Naive thymus-derived CD4-positive, alpha-beta T cell (primary cell): ENCODE measurements around the gene CCDC6. TPM values are rescaled to one million over a fixed set of nuclear protein-coding genes. Genes with fewer than 3 reads are reported as not detected.

Source experiments
- ATAC-seq: fragments of 150-1000 bp; cut with Tn5 transposase; 2 replicates; pipeline ENCODE4 v1.10.0; 2021; ENCODE audit warnings: mild to moderate bottlenecking, moderate library complexity
- CTCF ChIA-PET: fragments of 350-600 bp; sonication (Branson Sonifier 250); formaldehyde crosslinking; loops from one replicate; lab custom pipeline; 2021; ENCODE audit warnings: antibody characterized with exemption; lab: Charles Lee
- POLR2A ChIA-PET: fragments of 350-600 bp; sonication (Branson Sonifier 250); formaldehyde crosslinking; loops from one replicate; lab custom pipeline; 2021; ENCODE audit warnings: antibody characterized with exemption, inconsistent platforms; lab: Charles Lee
- DNase-seq, 9 donors: peaks; one replicate each; pipeline versions ENCODE4 v3.0.0 to v3.0.0-alpha.2; 2020 to 2022; ENCODE audit warnings: mixed read lengths in 1 of 9
- H3K27ac ChIP-seq: one replicate; pipeline ENCODE4 v1.7.0; 2013; ENCODE audit warnings: mild to moderate bottlenecking, low read depth, low read length, moderate library complexity
- H3K27me3 ChIP-seq, 2 donors: one replicate each; pipeline ENCODE4 v1.7.0; 2013; ENCODE audit warnings: low read length in 2 of 2, mild to moderate bottlenecking in 2 of 2, moderate library complexity in 2 of 2; ENCODE audit not compliant: control insufficient read depth in 2 of 2, insufficient read depth in 2 of 2
- H3K36me3 ChIP-seq, 3 experiments: 1 replicate in 2 of 3; 2 replicates in 1 of 3; pipeline ENCODE4 v1.7.0; 2013; ENCODE audit warnings: low read length in 3 of 3, mild to moderate bottlenecking in 3 of 3, moderate library complexity in 1 of 3; ENCODE audit not compliant: insufficient read depth in 3 of 3, control insufficient read depth in 2 of 3
- H3K4me1 ChIP-seq, 2 donors: one replicate each; pipeline ENCODE4 v1.7.0; 2013; ENCODE audit warnings: low read length in 2 of 2, mild to moderate bottlenecking in 2 of 2, moderate library complexity in 1 of 2; ENCODE audit not compliant: control insufficient read depth in 2 of 2, insufficient read depth in 2 of 2
- H3K4me3 ChIP-seq: 2 replicates; pipeline ENCODE4 v1.7.0; 2013; ENCODE audit warnings: mild to moderate bottlenecking, low read length
- H3K9me3 ChIP-seq, 3 experiments: 1 replicate in 2 of 3; 2 replicates in 1 of 3; pipeline ENCODE4 v1.7.0; 2013; ENCODE audit warnings: low read length in 3 of 3; ENCODE audit not compliant: control insufficient read depth in 2 of 3
- H3K27ac Mint-ChIP-seq, 9 donors: one replicate each; pipeline ENCODE4 v1.8.0; 2020 to 2022; ENCODE audit warnings: mixed read lengths in 9 of 9, mild to moderate bottlenecking in 8 of 9, moderate library complexity in 5 of 9, inconsistent platforms in 2 of 9
- H3K27me3 Mint-ChIP-seq, 5 donors: one replicate each; pipeline ENCODE4 v1.8.0; 2021 to 2022; ENCODE audit warnings: mixed read lengths in 5 of 5, mild to moderate bottlenecking in 1 of 5
- H3K36me3 Mint-ChIP-seq, 5 donors: one replicate each; pipeline ENCODE4 v1.8.0; 2020 to 2022; ENCODE audit warnings: mixed read lengths in 5 of 5, mild to moderate bottlenecking in 3 of 5, inconsistent platforms in 1 of 5
- H3K4me1 Mint-ChIP-seq, 7 donors: one replicate each; pipeline ENCODE4 v1.8.0; 2020 to 2022; ENCODE audit warnings: mixed read lengths in 7 of 7, mild to moderate bottlenecking in 3 of 7, inconsistent platforms in 1 of 7
- H3K4me3 Mint-ChIP-seq, 10 donors: one replicate each; pipeline ENCODE4 v1.8.0; 2020 to 2022; ENCODE audit warnings: mild to moderate bottlenecking in 10 of 10, mixed read lengths in 10 of 10, moderate library complexity in 6 of 10, inconsistent platforms in 2 of 10
- H3K9me3 Mint-ChIP-seq, 11 donors: one replicate each; pipeline ENCODE4 v1.8.0; 2020 to 2022; ENCODE audit warnings: mixed read lengths in 11 of 11, mild to moderate bottlenecking in 4 of 11, inconsistent platforms in 1 of 11, moderate library complexity in 1 of 11
- intact Hi-C, 2 donors: fragments of 100-400 bp; cut with micrococcal nuclease; formaldehyde crosslinking; loops; one replicate each; pipeline ENCODE4 v1.15.1; 2023
- polyA plus RNA-seq, 2 donors: library from polyadenylated mRNA; unstranded; fragments of 300-500 nt; fragmentation: Illumina TruSeq; gene quantifications; one replicate each; pipeline ENCODE4 v1.2.3, GENCODE V29; 2021
- total RNA-seq, 6 experiments: library from RNA in 5 of 6; stranded (reverse) in 5 of 6; gene quantifications; 1 replicate in 5 of 6; 2 replicates in 1 of 6; pipeline ENCODE4 v1.2.3 and lab custom pipeline; 2021 to 2026

CCDC6 gene
- total and polyA plus RNA-seq, 7 experiments from 2014 or later: 4.2 to 34.3 (median 21.0) TPM

DNA sequence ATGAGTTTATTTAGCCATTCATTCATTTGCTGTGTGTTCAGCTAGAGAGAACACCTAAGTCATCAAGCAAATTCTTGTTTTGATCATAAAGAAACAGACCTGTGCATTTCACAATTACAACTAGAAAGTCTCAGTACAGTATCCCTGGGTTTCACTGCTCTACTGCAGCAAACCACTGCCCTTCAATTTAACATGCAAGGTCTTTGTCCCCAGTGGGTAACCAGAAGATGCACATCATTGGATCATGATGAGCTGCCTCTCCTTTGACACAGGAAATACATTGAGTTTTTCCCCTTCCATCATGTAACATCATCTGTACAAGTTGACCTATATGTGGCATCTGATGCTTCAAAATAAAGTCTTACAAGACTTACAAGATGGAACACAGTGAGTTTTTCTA lies 82.6 kb downstream of the CCDC6 start:
- Mint-ChIP-seq H3K27ac (no peak overlapping the region), H3K4me3 (no peak overlapping the region), H3K36me3 (peaks cover 20 to 34% (median 25%) of the 10 kb centered on the region in 5 donors), H3K9me3 (peaks cover 0 to 7% (median 0%) of the 10 kb centered on the region in 11 donors), H3K27me3 (no peaks in the 10 kb centered on the region), H3K4me1 (peaks cover 16 to 64% (median 50%) of the 10 kb centered on the region in 7 donors)
- intact Hi-C loops: no loop called here
- no peaks in the 10 kb centered on the region for H3K9me3 ChIP-seq
- H3K36me3 ChIP-seq: peaks cover 0 to 2% (median 0%) of the 10 kb centered on the region in 3 experiments
- no peak for ATAC-seq
- H3K4me1 ChIP-seq: peaks cover 5 to 11% of the 10 kb centered on the region in 2 donors
- no peak overlapping the region for H3K27ac ChIP-seq
- H3K4me3 ChIP-seq: no peak overlapping the region
- ChIA-PET CTCF (no interaction called here), POLR2A (no interaction called here)
- no peaks in the 10 kb centered on the region for H3K27me3 ChIP-seq
- DNase-seq: no peak

- H3K4me3 Mint-ChIP-seq: no peak overlapping the region
Observed at GRCh38 chr10:59823111-59823510, 83.2 kb downstream of the CCDC6 start.

DNA sequence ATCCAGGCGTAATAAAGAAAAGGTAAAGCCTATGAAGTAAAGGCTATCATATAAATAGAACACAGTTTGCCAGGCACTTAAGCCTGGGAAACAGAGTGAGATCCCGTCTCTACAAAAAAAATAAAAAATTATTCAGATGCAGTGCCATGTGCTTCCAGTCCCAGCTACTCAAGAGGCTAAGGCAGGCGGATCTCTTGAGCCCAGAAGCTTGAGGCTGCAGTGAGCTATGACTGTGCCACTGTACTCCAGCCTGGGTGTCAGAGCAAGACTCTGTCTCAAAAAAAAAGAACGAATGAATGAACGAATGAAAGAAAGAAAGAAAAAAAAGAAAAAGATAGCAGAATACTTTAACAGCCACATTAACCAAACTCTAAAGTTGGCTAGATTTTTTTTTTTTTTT lies 85.9 kb downstream of the CCDC6 start:
- Mint-ChIP-seq H3K4me3 (no peak overlapping the region), H3K27me3 (no peaks in the 10 kb centered on the region), H3K27ac (peak overlapping the region in 3 of 9 donors; percentile 25 to 71 (median 70)), H3K4me1 (peaks cover 11 to 57% (median 44%) of the 10 kb centered on the region in 7 donors), H3K9me3 (peaks cover 0 to 5% (median 0%) of the 10 kb centered on the region in 11 donors), H3K36me3 (peaks cover 5 to 28% (median 17%) of the 10 kb centered on the region in 5 donors)
- Histone ChIP-seq H3K36me3 (peaks cover 0 to 8% (median 0%) of the 10 kb centered on the region in 3 experiments), H3K4me1 (peaks cover 5 to 11% of the 10 kb centered on the region in 2 donors), H3K27ac (no peak overlapping the region), H3K4me3 (no peak overlapping the region), H3K27me3 (no peaks in the 10 kb centered on the region), H3K9me3 (no peaks in the 10 kb centered on the region)
- no peak for ATAC-seq
- intact Hi-C loops: no loop called here
- CTCF ChIA-PET: no interaction called here
- no peak for DNase-seq
- POLR2A ChIA-PET: no interaction called here

More at GRCh38 chr10:59823111-59823510, 83.2 kb downstream of the CCDC6 start:
- peaks cover 5 to 11% of the 10 kb centered on the region in 2 donors for H3K4me1 ChIP-seq
- CTCF ChIA-PET: no interaction called here
- Mint-ChIP-seq H3K27me3 (no peaks in the 10 kb centered on the region), H3K9me3 (peaks cover 0 to 7% (median 0%) of the 10 kb centered on the region in 11 donors), H3K27ac (no peak overlapping the region), H3K4me1 (peaks cover 16 to 64% (median 50%) of the 10 kb centered on the region in 7 donors), H3K36me3 (peaks cover 20 to 34% (median 24%) of the 10 kb centered on the region in 5 donors)
- no peaks in the 10 kb centered on the region for H3K27me3 ChIP-seq
- peaks cover 0 to 3% (median 0%) of the 10 kb centered on the region in 3 experiments for H3K36me3 ChIP-seq
- ATAC-seq (no peak), DNase-seq (no peak)
- no peak overlapping the region for H3K27ac ChIP-seq
- intact Hi-C loops: no loop called here
- POLR2A ChIA-PET: no interaction called here
- no peaks in the 10 kb centered on the region for H3K9me3 ChIP-seq
- H3K4me3 ChIP-seq: no peak overlapping the region

DNA sequence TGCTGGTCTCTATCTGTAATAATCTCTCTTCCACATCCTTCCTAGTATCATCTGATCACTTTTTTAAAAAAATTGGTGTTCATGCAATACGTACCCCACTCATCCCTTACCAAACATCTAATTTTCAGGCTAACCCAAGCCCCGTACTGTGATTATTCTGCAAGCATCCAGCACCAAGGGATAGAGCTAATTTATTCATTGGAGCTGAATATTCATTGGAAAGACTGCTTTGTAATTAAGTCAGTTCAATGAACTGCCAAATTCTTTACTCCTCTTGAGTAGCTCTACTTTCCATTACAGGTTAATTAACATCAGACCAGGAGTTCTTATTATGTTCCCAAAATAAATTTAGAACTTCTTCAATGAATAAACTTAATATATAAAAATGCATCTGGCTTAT lies 86.7 kb downstream of the CCDC6 start:
- ATAC-seq (no peak), DNase-seq (no peak)
- H3K27me3 ChIP-seq: no peaks in the 10 kb centered on the region
- POLR2A ChIA-PET: no interaction called here
- peaks cover 0 to 8% (median 3%) of the 10 kb centered on the region in 3 experiments for H3K36me3 ChIP-seq
- intact Hi-C loops: no loop called here
- H3K4me3 Mint-ChIP-seq: no peak overlapping the region
- peaks cover 5 to 11% of the 10 kb centered on the region in 2 donors for H3K4me1 ChIP-seq
- peaks cover 0 to 23% (median 10%) of the 10 kb centered on the region in 5 donors for H3K36me3 Mint-ChIP-seq
- H3K27ac ChIP-seq: no peak overlapping the region
- H3K27me3 Mint-ChIP-seq: no peaks in the 10 kb centered on the region
- no peaks in the 10 kb centered on the region for H3K9me3 Mint-ChIP-seq
- H3K27ac Mint-ChIP-seq: peak overlapping the region in 4 of 9 donors; percentile 0 to 71 (median 20)
- H3K9me3 ChIP-seq: no peaks in the 10 kb centered on the region
- CTCF ChIA-PET: no interaction called here
- no peak overlapping the region for H3K4me3 ChIP-seq
- peaks cover 8 to 55% (median 39%) of the 10 kb centered on the region in 7 donors for H3K4me1 Mint-ChIP-seq

DNA sequence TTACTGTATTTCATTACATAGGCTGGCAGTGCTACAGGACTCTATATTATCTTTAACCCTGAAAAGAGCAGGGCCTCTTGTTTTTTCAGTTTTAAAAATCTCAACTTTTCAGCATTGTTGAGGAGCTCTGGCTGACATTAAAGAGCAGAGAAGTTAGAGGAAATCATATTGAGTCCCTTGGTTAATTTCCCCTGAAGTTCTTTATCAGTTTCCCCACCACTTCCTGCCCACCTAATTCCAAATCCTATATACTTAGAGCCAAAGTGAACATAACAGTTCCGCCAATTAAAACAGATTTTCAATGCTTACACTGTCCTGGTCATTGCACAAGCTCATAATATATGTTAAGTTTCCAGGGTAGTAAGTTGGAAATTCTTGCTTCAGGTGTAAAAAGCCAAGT lies 87.1 kb downstream of the CCDC6 start:
- Mint-ChIP-seq H3K4me3 (no peak overlapping the region), H3K36me3 (peaks cover 0 to 23% (median 9%) of the 10 kb centered on the region in 5 donors), H3K9me3 (no peaks in the 10 kb centered on the region), H3K27ac (peak overlapping the region in 4 of 9 donors; percentile 0 to 71 (median 24)), H3K4me1 (peaks cover 11 to 51% (median 35%) of the 10 kb centered on the region in 7 donors), H3K27me3 (no peaks in the 10 kb centered on the region)
- Histone ChIP-seq H3K27me3 (no peaks in the 10 kb centered on the region), H3K36me3 (peaks cover 0 to 10% (median 4%) of the 10 kb centered on the region in 3 experiments), H3K27ac (no peak overlapping the region), H3K9me3 (no peaks in the 10 kb centered on the region), H3K4me3 (no peak overlapping the region), H3K4me1 (peaks cover 5 to 11% of the 10 kb centered on the region in 2 donors)
- intact Hi-C loops: no loop called here
- ATAC-seq (no peak), DNase-seq (no peak)
- CTCF ChIA-PET: no interaction called here
- POLR2A ChIA-PET: no interaction called here

- POLR2A ChIA-PET: no interaction called here
- Mint-ChIP-seq H3K4me3 (no peak overlapping the region), H3K27ac (peak overlapping the region in 1 of 9 donors; percentile 3), H3K9me3 (no peaks in the 10 kb centered on the region), H3K27me3 (no peaks in the 10 kb centered on the region), H3K4me1 (peaks cover 11 to 46% (median 32%) of the 10 kb centered on the region in 7 donors), H3K36me3 (peaks cover 0 to 32% (median 12%) of the 10 kb centered on the region in 5 donors)
- peaks cover 5 to 11% of the 10 kb centered on the region in 2 donors for H3K4me1 ChIP-seq
- DNase-seq (no peak), ATAC-seq (peak; percentile 37)
- H3K4me3 ChIP-seq: no peak overlapping the region
- CTCF ChIA-PET: interaction anchor here (0.6 kb wide), 1 partner anchor 1028 kb away, joined by 3 read pairs; no protein-coding TSS in a partner anchor
- H3K27me3 ChIP-seq: no peaks in the 10 kb centered on the region
- H3K36me3 ChIP-seq: peaks cover 0 to 16% (median 4%) of the 10 kb centered on the region in 3 experiments
- no peaks in the 10 kb centered on the region for H3K9me3 ChIP-seq
- no peak overlapping the region for H3K27ac ChIP-seq
- intact Hi-C loops: no loop called here
Observed at GRCh38 chr10:59817773-59818172, 88.6 kb downstream of the CCDC6 start.

DNA sequence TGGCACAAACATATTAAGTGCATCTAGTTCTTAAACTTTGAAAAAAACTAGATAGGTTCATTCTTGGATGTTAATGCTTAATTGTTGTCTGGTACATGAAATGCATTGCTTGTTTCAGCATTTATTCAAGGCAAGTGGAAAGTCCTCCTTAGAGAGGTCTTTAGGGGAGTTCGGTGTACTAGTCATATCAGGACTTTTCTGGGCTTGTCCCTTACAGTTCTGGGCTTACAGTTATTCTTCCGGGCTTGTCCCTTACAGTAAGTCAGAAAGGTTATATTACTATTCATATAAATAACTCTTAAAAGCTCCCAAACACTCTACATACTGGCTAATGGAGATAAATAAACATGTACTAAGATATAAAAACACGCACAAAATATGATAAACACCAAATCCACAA lies 91.5 kb downstream of the CCDC6 start:
- no peaks in the 10 kb centered on the region for H3K27me3 ChIP-seq
- Mint-ChIP-seq H3K4me3 (no peak overlapping the region), H3K27ac (no peak overlapping the region), H3K27me3 (no peaks in the 10 kb centered on the region), H3K4me1 (peaks cover 7 to 19% (median 11%) of the 10 kb centered on the region in 7 donors), H3K9me3 (no peaks in the 10 kb centered on the region), H3K36me3 (peaks cover 9 to 51% (median 30%) of the 10 kb centered on the region in 5 donors)
- H3K27ac ChIP-seq: no peak overlapping the region
- H3K4me1 ChIP-seq: peaks cover 5 to 11% of the 10 kb centered on the region in 2 donors
- ChIA-PET CTCF (no interaction called here), POLR2A (no interaction called here)
- H3K36me3 ChIP-seq: peaks cover 6 to 38% (median 7%) of the 10 kb centered on the region in 3 experiments
- intact Hi-C loops: no loop called here
- H3K9me3 ChIP-seq: no peaks in the 10 kb centered on the region
- DNase-seq (no peak), ATAC-seq (no peak)
- H3K4me3 ChIP-seq: no peak overlapping the region
